Measurements from ENCODE around the gene BPI. TPM values are rescaled to one million over a fixed set of nuclear protein-coding genes. Genes with fewer than 3 reads are reported as not detected.

BPI gene
- total RNA-seq, result under 1 TPM in 1 of 4 donors, not detected in 3; 0.65 TPM

DNA sequence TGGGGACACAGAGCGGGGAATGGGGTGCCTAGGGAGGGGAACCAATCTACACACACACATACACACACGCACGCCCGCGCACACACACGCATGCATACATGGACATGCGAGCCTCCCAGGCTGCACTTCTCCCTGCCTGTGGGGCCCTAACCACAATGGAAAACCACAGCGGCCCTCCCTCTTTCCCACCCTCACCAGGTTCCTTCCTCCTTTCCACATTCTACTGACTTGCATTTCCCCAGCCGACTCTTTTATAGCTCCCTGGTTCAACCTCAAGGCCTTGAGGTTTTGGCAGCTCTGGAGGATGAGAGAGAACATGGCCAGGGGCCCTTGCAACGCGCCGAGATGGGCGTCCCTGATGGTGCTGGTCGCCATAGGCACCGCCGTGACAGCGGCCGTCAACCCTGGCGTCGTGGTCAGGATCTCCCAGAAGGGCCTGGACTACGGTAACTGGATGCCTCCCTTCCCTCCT is at the start of gene BPI:
Gene BPI (plus strand): TSS at position 249 of the 472 bp plus-strand sequence. CDS start 68 bp downstream, at position 317.
- TF ChIP-seq, protein P1, sequence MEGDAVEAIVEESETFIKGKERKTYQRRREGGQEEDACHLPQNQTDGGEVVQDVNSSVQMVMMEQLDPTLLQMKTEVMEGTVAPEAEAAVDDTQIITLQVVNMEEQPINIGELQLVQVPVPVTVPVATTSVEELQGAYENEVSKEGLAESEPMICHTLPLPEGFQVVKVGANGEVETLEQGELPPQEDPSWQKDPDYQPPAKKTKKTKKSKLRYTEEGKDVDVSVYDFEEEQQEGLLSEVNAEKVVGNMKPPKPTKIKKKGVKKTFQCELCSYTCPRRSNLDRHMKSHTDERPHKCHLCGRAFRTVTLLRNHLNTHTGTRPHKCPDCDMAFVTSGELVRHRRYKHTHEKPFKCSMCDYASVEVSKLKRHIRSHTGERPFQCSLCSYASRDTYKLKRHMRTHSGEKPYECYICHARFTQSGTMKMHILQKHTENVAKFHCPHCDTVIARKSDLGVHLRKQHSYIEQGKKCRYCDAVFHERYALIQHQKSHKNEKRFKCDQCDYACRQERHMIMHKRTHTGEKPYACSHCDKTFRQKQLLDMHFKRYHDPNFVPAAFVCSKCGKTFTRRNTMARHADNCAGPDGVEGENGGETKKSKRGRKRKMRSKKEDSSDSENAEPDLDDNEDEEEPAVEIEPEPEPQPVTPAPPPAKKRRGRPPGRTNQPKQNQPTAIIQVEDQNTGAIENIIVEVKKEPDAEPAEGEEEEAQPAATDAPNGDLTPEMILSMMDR (IDR thresholded peaks at IDR 0.05; ENCODE audit: low read depth), result no peak

DNA sequence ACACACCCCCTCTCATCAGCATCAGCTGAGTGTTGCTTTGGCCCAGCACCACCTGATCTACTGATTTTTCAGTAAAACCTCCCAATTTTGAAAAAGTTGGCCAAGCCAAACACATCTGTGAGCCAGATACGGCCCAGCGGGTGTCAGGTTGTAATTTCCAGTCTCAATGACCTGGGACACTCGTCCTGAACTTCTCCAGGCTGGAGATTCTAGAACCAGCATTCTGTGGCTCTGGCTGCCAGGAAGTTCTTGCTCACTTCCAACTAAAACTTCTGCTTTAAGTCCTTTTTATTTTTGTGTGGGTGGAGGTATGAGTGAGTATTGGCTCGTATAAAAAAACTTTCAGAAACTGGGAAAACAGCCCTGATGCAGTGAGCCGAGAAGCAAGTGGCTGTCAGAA is 48.6 kb upstream of the BPI start:
- TF ChIP-seq, protein P1 (IDR thresholded peaks at IDR 0.05; ENCODE audit: low read depth), result no peak

DNA sequence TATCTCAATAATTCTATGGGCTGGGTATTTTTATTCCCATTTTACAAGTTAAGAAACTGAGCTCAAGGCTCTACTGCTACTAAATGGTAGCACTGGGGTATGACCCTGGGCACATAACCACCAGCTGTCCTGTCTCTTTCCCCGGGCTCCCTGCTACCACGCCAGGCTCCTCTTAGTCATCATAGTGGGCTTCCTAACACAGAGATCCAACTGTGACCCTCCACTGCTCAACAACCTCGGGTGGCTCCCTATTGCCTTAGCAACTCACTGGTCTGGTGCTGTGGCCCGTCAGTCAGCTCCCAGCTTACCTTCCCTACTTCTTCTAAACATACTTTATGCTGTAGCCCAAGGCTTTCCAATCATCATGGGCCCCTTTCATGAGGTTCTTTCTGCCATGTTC is 47.9 kb upstream of the BPI start:
- TF ChIP-seq, protein P1 (IDR thresholded peaks at IDR 0.05; ENCODE audit: low read depth), result no peak

DNA sequence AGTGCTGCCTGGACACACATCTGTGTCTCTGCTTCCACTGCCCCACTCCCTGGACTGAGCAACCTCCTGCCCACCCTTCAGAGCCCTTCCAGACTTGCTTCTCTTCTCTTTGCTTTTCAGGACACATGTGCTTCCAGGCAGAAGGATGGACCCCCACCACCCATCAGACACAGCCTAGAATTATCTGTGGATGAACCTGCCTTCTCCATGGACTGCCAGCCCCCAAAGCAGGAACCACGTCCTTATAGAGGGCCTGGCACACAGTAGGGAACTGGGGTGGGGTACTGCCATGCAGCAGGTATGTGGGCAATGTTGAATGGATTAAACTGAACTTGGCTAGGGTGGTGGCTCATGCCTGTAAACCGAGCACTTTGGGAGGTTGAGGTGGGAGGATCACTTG is 47.0 kb upstream of the BPI start:
- TF ChIP-seq, protein P1 (IDR thresholded peaks at IDR 0.05; ENCODE audit: low read depth), result no peak

DNA sequence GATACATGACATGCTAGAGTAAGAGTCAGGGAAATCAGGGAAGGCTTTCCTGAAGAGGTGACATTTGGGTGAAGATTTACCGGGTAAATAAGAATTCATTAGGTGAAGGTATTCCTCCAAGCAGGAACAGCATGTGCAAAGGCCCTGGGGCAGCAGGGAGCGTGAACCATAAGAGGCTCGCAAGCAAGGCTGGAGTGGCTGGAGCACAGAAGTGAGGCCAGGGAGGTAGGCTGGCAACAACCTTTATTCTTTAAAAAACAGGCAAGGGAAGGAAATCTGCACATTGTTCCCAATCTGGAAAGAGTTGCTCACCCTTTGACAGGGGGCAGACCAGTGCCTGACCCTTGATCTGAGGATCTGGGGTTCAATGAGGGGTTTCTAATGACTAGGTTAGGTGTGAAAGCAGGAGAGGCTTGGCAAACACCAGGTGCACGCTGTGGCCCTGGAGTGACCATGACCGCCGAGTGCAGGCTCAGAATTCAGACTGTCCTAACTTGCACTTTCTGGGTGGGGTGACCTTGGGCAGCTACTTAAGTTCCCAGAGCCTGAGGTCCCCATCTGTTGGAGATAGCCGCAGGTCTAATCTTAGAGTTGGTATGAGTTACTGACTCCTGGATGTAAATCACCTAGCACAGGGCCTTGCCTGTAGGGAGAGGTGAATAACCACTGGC is 45.3 kb upstream of the BPI start:
- TF ChIP-seq, protein P1 (IDR thresholded peaks at IDR 0.05; ENCODE audit: low read depth), result no peak

DNA sequence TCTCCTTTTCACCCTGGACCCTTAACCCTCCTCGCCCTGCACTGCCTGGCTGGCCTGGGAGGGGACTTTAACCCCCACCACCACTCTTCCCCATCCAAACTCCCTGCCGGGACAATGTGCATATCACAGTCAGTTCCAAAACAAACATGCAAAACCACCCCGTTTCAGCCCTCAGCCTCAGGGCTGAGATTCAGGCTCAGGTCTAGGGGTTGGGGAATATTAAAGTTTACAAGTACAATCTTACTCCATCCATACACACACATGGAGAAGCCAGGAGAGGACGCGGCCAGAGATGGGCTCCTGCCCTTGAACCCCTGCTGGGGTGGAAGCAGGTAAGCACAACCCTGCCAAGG is 44.0 kb upstream of the BPI start:
- TF ChIP-seq, protein P1 (IDR thresholded peaks at IDR 0.05; ENCODE audit: low read depth), result no peak

DNA sequence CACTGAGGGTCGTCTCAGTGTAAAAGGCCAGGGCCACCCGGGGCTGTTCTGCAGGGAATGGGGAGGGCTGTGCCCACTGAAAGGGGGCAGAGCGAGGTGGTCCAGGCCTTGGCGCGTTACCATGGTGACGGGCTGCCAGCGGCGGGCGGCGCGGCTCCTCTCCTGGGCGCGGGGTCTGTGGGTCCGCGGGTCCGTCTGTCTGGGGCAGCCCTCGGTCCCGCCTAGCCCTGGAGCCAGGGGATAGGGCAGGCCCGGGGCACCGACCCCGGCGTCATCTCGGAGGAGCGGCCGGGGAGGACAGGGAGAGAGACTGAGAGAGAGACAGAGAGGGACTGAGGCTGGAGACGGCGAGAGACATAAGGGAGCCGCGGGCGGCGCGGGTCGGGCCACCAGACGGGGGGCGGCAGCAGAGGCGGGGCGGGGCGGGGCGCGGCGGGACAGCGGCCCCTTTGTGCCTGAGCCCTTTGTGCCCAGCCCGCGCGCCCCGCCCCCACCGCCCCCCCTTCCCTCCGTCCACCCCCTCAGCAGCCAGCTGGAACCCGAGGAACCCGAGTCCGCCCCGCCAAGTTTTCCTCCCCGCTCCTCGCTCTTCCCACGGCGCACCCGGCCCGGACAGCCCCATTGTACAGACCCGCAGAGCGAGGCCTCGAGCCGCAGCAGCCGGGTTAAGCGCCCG is 43.4 kb upstream of the BPI start, which contains the start of gene KIAA1755:
Gene KIAA1755 (minus strand): TSS at position 358 of the 676 bp plus-strand sequence. CDS start 235 bp downstream, at position 123.
- TF ChIP-seq, protein P1 (IDR thresholded peaks at IDR 0.05; ENCODE audit: low read depth), result no peak
